ENCODE measurements around the gene ENTR1. TPM values are rescaled to one million over a fixed set of nuclear protein-coding genes. Genes with fewer than 3 reads are reported as not detected.

The ENTR1 gene
- total RNA-seq, result 20.3 and 31.3 TPM in 2 replicates

GRCh38 chr9:136410500-136411287 is at the start of gene ENTR1, which contains the start of gene PMPCA:
Gene ENTR1 (minus strand): TSS chr9:136410614. CDS start chr9:136410397, 217 bp downstream.
Gene PMPCA (plus strand): TSS chr9:136410658. CDS start chr9:136410669, 11 bp downstream.

DNA sequence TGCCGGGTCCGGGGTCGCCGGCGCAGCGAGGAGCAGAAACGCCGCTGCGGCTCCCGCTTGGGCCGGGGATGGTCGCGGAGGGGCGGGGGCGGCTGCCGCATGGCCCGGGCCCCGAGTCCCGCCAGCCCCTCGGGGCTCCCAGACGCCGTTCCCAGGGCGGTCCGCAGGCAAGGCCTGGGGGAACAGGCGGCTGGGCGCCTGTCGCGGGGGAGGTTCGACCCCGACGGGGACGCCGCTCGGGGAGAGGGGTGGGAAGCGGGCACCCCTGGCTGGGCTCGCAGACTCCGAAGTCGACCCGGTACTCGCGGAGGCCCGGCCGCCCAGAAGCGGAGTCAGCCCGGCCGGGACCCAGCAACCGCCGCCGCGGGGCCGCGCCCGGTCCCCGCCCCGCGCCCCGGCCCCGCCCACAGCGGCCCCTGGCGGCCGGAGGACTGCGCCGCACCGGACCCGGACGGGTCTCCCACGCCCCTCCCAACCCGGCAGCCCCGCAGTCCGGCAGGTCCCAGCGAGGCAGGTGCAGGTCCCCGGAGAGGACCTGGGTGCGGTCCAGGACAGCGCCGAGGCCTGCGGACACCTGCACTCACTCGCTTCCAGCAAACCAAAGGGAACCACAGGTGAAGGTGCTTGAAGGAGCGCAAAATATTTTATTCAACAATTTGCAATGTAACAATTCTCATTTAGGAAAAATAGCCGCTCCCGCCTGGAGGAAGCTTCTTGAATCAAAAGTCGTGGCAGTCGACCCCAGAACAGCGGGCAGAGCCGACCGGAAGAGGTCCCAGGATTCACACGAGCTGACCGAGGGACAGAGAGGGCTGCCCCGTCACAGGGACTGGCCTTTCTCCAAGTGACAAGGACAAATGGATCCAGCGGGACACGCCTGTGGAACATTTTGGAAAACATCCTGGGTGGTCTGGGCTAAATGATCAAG is 29.3 kb upstream of the ENTR1 start, which contains the start of gene INPP5E:
Gene INPP5E (minus strand): TSS at position 365 of the 928 bp plus-strand sequence. CDS start 426 bp downstream, outside the sequence.

DNA sequence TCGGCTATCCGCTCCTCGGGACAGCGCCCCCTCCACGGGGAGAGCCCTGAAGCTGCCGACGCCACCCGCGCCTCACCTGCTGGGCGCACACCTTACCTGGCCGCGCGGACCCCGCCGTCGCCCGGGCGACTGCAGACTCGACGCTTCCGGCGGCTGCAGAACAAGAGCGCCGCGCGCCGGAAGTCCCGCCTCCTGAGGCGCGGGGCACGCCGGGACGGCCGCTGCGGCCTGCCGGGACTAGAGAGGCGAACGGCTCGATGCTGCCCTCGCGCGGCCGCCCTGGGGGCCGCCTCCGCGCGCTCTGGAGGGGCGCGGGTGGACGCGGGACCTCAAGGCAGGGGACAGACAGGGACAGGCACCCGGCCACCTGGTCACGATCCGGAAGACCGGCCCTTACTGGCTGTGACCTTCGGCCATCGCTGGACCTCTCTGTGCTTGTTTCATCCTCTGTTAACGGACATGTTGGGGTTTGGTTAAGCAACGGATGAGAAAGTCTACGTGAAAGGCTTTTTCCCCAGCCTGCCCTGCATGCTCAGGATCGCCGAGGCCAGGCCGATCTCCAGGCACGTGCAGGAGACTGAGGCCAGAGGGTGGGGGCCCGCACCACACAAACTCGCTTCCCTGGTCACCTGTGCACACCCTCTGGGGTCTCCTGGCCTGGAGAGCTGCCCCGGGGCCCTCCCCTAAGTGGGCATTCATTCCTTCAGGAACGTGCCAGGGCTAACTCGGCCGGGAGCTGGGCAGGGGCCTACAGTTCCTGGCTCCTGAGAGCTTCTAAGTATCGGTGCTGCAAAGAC is 10.2 kb downstream of the ENTR1 start, which contains the start of gene SNAPC4:
Gene SNAPC4 (minus strand): TSS at position 133 of the 797 bp plus-strand sequence. CDS start 1,742 bp downstream, outside the sequence.

GRCh38 chr9:136373300-136374182 is 36.9 kb downstream of the ENTR1 start, which contains the start of gene CARD9:
Gene CARD9 (minus strand): TSS chr9:136373669. CDS start chr9:136372078, 1,591 bp downstream.

DNA sequence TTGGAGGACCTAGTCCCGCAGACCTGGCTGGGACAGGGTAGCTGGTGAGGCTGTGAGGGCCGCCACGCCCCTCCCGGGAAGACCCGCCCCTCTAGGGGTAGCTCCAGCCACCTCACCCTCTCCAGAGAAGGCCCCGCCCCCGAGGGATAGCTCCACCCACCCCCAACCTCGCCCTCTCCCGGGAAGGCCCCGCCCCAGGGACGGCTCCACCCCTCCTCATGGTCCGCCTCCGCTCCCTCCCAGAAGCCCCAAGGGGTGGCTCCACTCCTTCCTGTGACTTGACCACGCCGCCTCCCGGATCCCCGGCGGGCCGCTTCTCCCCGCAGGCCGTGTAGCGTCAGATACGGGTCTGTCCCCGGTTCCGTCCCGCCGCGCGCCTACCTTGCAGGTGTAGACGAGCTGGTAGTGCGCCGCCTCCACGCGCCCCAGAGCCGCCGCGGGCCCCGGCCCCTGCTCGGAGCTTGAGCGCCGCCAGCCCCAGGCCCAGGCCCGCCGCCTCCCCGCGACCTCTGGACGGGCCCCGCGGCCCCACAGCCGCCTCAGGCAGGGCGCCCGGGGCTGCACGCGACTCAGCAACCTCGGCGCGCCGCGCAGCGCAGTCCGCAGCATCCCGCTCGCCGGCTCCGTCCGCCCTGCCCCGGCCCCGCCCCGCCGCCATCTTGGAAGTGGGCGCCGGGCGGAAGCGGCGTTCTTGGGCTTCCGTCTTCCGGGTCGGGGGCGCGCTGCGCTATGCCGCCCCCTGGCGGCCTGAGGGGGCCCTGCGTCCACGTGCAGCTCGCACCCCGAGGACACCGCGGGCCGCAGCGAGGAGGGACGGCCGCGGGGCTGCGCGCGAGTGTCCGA is 47.1 kb downstream of the ENTR1 start, which contains the start of gene DNLZ:
Gene DNLZ (minus strand): TSS at position 639 of the 843 bp plus-strand sequence. CDS start 30 bp downstream, at position 609.

Other genes with a start within 250 kb of the ENTR1 start
- not detected in 2 replicates for gene LHX3, start 205.5 kb downstream of the ENTR1 start, total RNA-seq
- 9.1 and 10.3 TPM in 2 replicates for gene QSOX2, start 164.8 kb downstream of the ENTR1 start, total RNA-seq
- under 0.01 TPM in 2 replicates for gene CCDC187, start 106.5 kb downstream of the ENTR1 start, total RNA-seq
- 27.4 and 37.9 TPM in 2 replicates for gene GPSM1, start 83.1 kb downstream of the ENTR1 start, total RNA-seq
- gene DNLZ, start 46.9 kb downstream of the ENTR1 start, total RNA-seq, result 10.7 and 13.4 TPM in 2 replicates
- 2.2 and 3.0 TPM in 2 replicates for gene CARD9, start 36.9 kb downstream of the ENTR1 start, total RNA-seq
- gene SNAPC4, start 10.4 kb downstream of the ENTR1 start, total RNA-seq, result 5.1 and 6.6 TPM in 2 replicates
- gene PMPCA, start within 50 bp of the ENTR1 start, total RNA-seq, result 35.4 and 47.1 TPM in 2 replicates
- gene INPP5E, start 29.2 kb upstream of the ENTR1 start, total RNA-seq, result 4.1 and 4.5 TPM in 2 replicates
- gene SEC16A, start 72.4 kb upstream of the ENTR1 start, total RNA-seq, result 12.7 and 18.7 TPM in 2 replicates
- 13.5 and 17.4 TPM in 2 replicates for gene NOTCH1, start 135.4 kb upstream of the ENTR1 start, total RNA-seq